ENCODE results near the gene FAM169A. TPM values are rescaled to one million over a fixed set of nuclear protein-coding genes. Genes with fewer than 3 reads are reported as not detected.
"Not testable (repeated sequence)": the region's sequence is repeated elsewhere in the genome, so short reads cannot be mapped to it uniquely, and the experiment has no call there.

The FAM169A gene
- total and polyA plus RNA-seq, 7 donors: 0.95 to 3.3 (median 1.8) TPM

DNA sequence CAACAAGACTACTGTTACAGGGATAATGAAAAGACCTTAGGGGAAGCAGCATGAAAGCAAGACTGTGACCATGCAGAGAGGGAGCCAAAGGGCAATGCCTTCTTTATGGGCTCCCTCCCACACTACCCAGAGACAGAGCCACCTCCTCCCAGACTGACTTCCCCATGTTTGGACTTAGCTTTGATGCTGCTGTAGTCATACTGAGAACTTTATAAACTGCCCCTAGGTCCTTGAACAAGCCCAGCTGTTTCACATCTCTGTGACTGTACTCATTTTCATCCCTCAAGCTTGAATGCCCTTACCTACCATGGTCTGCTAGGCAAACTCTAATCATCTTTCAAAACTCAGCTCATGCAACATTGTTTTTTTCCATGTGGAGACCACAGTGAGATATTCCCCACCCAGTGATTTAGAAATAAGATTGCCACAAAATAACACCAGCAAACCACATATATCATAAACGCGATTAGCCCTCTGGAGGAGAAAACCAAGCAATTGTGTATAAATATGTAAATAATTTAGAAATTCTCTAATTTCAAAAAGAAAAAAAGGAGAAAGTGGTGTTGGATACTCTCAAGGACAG is 23.4 kb upstream of the FAM169A start:
- peaks cover 0 to 3% (median under 1%) of the 10 kb centered on the region in 4 donors for H3K9me3 ChIP-seq
- H3K4me1 ChIP-seq: no peaks in the 10 kb centered on the region
- no peaks in the 10 kb centered on the region for H3K36me3 ChIP-seq
- H3K27ac ChIP-seq: no peak overlapping the region
- TF ChIP-seq POLR2A (IDR thresholded peaks at IDR 0.05): no peak
- TF ChIP-seq POLR2AphosphoS5 (IDR thresholded peaks at IDR 0.05): no peak
- no peak for TF ChIP-seq EP300 (IDR thresholded peaks at IDR 0.05)
- TF ChIP-seq CTCF (IDR thresholded peaks at IDR 0.05): no peak
- intact Hi-C loops (cut with DNase I): no loop called here
- no peak overlapping the region for H3K4me3 ChIP-seq
- WGBS, 2 donors: 88 to 93% methylated on average over 2 of the region's 2 CpGs
- H3K27me3 ChIP-seq: no peaks in the 10 kb centered on the region
- no peak for DNase-seq

- Histone ChIP-seq H3K27ac (no peak overlapping the region), H3K4me1 (no peaks in the 10 kb centered on the region), H3K27me3 (no peaks in the 10 kb centered on the region), H3K36me3 (no peaks in the 10 kb centered on the region), H3K9me3 (no peaks in the 10 kb centered on the region), H3K4me3 (no peak overlapping the region)
- TF ChIP-seq EP300 (IDR thresholded peaks at IDR 0.05) (no peak), POLR2A (IDR thresholded peaks at IDR 0.05) (no peak), POLR2AphosphoS5 (IDR thresholded peaks at IDR 0.05) (no peak), CTCF (IDR thresholded peaks at IDR 0.05) (no peak)
- DNase-seq: no peak
- intact Hi-C loops (cut with DNase I): no loop called here
- 82 to 94% methylated on average over 4 of the region's 4 CpGs for WGBS, 2 donors
Measured at GRCh38 chr5:74888117-74888516, 21.9 kb upstream of the FAM169A start.

DNA sequence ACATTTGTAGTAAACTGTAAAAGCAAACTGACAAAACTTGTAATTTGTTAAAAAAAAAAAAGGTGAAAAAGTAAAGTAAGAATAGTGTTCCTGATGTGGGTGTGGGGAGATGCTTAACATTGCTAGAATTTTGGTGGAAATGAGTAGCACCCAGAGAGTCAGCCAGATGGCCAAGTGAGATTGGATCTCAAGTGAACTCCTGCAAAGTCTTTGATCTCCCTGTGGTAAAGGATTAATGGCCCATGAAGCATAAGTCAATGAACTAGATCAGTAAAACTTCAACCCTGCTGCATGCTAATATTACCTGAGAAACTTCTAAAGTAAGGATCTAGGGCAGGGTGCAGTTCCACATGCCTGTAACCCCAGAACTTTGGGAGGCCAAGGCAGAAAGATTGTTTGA is 19.0 kb upstream of the FAM169A start:
- Histone ChIP-seq H3K27ac (no peak overlapping the region), H3K27me3 (no peaks in the 10 kb centered on the region), H3K36me3 (no peaks in the 10 kb centered on the region), H3K9me3 (no peaks in the 10 kb centered on the region), H3K4me1 (no peaks in the 10 kb centered on the region), H3K4me3 (no peak overlapping the region)
- intact Hi-C loops (cut with DNase I): no loop called here
- DNase-seq: no peak
- TF ChIP-seq CTCF (IDR thresholded peaks at IDR 0.05): no peak
- TF ChIP-seq POLR2A (IDR thresholded peaks at IDR 0.05): no peak
- no peak for TF ChIP-seq EP300 (IDR thresholded peaks at IDR 0.05)
- TF ChIP-seq POLR2AphosphoS5 (IDR thresholded peaks at IDR 0.05): no peak

DNA sequence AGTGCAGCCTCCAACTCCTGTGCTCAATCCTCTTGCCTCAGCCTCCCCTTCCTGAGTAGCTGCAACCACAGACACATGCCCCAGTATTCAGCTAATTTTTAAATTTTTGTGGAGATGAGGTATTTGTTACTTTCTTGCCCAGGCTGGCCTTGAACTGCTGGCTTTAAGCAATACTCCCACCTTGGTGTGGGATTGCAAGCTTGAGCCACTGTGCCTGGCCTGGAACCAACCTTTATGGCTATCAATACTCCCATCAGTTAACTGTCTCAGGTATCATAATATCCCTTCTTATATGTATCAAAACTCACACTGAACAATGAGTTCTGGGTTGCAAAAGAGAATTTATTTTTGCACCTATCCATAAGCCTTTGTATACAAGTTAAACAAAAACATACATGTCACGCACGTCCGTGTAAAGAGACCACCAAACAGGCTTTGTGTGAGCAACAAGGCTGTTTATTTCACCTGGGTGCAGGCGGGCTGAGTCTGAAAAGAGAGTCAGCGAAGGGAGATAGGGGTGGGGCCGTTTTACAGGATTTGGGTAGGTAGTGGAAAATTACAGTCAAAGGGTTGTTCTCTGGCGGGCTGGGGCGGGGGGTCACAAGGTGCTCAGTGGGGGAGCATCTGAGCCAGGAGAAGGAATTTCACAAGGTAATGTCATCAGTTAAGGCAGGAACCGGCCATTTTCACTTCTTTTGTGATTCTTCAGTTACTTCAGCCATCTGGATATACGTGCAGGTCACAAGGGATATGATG is 16.4 kb upstream of the FAM169A start:
- DNase-seq, H3K27ac ChIP-seq: not testable (repeated sequence)

GRCh38 chr5:74877624-74878304 is 11.6 kb upstream of the FAM169A start:
- intact Hi-C loops (cut with DNase I): no loop called here
- TF ChIP-seq POLR2AphosphoS5 (IDR thresholded peaks at IDR 0.05) (no peak), CTCF (IDR thresholded peaks at IDR 0.05) (no peak), EP300 (IDR thresholded peaks at IDR 0.05) (no peak), POLR2A (IDR thresholded peaks at IDR 0.05) (no peak)
- DNase-seq: no peak

More for the DNA sequence above, 16.4 kb upstream of the FAM169A start:
- H3K27me3 ChIP-seq; H3K9me3 ChIP-seq; H3K4me3 ChIP-seq; H3K4me1 ChIP-seq; H3K36me3 ChIP-seq; intact Hi-C loops (cut with DNase I): not testable (repeated sequence)
- WGBS, 2 donors: 72 to 78% methylated on average over 10 of the region's 10 CpGs

More at GRCh38 chr5:74877624-74878304, 11.6 kb upstream of the FAM169A start:
- H3K4me1 ChIP-seq: no peaks in the 10 kb centered on the region
- no peaks in the 10 kb centered on the region for H3K36me3 ChIP-seq
- H3K27me3 ChIP-seq: no peaks in the 10 kb centered on the region
- 88 to 95% methylated on average over 4 of the region's 4 CpGs for WGBS, 2 donors
- no peak overlapping the region for H3K27ac ChIP-seq
- H3K4me3 ChIP-seq: no peak overlapping the region
- H3K9me3 ChIP-seq: no peaks in the 10 kb centered on the region
